Epithelial cell of proximal tubule (primary cell): ENCODE results near the gene UNC45A. TPM values are rescaled to one million over a fixed set of nuclear protein-coding genes. Genes with fewer than 3 reads are reported as not detected.
"Not testable (repeated sequence)": the region's sequence is repeated elsewhere in the genome, so short reads cannot be mapped to it uniquely, and the experiment has no call there.

Experiments used
- DNase-seq: peaks from one replicate; pipeline ENCODE4 v3.0.0-alpha.2; 2011; ENCODE audit warnings: low read depth
- H3K4me3 ChIP-seq: 2 replicates; pipeline ENCODE4 v1.5.1; 2011; ENCODE audit warnings: low read depth, mild to moderate bottlenecking, low read length
- total RNA-seq: library from RNA; depleted of rRNA; stranded (reverse); fragments of >200 nt; gene quantifications from 2 replicates; pipeline ENCODE4 v1.2.3, GENCODE V29; 2015
- TF ChIP-seq, protein P1 (sequence below): conservative IDR thresholded peaks from 2 replicates; pipeline ENCODE4 v1.5.1; 2012; ENCODE audit warnings: low read depth, mild to moderate bottlenecking, low read length

The UNC45A gene
- total RNA-seq, 1 donor from 2014 or later: 30.8 TPM

DNA sequence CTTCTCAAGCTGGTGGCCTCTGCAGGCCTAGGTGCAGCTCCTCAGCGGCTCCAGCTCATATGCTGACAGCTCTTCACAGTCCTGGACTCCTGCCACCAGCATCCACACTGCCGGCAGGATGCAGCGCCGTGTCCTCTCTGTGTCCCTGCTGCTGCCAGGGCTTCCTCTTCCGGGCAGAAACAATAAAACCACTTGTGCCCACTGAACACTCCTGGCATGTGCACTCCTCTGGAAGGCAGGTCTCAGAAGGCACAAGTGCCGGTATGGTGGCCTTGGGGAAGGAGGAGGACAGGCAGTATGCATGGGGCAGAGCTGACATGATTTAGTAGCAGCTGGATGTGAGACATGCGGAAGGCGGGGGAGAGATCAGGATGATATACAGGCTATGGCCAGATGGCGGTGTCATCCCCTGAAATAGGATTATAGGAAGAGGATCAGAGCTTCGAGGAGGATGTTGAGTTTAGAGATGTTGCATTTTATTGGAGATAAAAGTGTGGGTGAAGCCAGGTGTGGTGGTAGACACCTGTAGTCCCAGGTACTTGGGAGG lies 39.4 kb upstream of the UNC45A start:
- no peak overlapping the region for H3K4me3 ChIP-seq
- DNase-seq: no peak
- TF ChIP-seq, protein P1, sequence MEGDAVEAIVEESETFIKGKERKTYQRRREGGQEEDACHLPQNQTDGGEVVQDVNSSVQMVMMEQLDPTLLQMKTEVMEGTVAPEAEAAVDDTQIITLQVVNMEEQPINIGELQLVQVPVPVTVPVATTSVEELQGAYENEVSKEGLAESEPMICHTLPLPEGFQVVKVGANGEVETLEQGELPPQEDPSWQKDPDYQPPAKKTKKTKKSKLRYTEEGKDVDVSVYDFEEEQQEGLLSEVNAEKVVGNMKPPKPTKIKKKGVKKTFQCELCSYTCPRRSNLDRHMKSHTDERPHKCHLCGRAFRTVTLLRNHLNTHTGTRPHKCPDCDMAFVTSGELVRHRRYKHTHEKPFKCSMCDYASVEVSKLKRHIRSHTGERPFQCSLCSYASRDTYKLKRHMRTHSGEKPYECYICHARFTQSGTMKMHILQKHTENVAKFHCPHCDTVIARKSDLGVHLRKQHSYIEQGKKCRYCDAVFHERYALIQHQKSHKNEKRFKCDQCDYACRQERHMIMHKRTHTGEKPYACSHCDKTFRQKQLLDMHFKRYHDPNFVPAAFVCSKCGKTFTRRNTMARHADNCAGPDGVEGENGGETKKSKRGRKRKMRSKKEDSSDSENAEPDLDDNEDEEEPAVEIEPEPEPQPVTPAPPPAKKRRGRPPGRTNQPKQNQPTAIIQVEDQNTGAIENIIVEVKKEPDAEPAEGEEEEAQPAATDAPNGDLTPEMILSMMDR: no peak

DNA sequence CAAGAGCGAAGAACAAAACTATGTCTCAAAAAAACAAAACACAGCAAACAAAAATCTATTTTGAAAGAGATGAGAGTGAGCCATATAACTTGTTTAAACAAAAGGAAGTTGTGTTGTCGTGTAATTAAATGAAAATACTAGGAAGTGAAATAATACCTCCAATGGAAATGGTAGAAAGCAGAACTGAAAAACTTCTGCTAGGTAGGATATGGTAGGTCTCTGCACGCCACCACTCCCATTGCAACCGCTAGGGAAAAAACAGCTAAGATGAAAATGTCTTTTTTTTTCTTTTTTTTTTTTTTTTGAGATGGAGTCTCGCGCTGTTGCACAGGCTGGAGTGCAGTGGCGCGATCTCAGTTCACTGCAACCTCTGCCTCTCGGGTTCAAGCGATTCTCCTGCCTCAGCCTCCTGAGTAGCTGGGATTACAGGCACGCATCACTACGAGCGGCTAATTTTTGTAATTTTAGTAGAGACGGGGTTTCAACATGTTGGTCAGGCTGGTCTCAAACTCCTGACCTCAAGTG lies 37.9 kb upstream of the UNC45A start:
- DNase-seq: not testable (repeated sequence)

DNA sequence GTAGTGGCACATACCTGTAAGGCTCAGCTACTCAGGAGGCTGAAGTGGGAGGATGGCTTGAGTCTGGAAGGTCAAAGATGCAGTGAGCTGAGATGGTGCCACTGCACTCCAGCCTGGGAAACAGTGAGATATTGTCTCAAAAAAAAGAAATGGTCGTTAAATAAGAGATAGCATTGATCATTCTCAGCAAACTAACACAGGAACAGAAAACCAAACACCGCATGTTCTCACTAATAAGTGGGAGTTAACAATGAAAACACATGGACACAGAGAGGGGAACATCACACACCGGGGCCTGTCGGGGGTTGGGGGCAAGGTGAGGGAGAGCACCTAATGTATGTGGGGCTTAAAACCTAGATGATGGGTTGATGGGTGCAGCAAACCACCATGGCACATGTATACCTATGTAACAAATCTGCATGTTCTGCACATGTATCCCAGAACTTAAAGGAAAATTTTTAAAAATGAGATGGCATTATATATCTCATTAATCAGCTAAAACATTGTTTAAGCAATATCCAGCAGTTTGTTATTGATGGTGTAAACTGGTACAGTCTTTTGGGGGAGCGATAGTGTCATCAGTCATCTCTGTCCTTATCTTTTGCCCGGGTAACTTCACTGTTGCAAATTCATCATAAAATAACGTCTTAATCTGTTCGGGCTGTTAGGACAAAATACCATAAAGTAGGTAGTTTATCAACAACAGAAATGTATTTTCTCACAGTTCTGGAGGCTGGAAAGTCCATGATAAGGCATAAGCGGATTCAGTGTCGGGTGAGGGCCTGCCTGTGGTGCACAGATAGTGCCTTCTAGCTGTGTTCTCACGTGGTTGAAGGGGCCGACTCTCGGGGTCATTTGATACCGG lies 33.7 kb upstream of the UNC45A start:
- H3K4me3 ChIP-seq: peak overlapping the region; percentile 80
- DNase-seq: no peak
- TF ChIP-seq, protein P1: no peak

More for the DNA sequence above, 37.9 kb upstream of the UNC45A start:
- H3K4me3 ChIP-seq: not testable (repeated sequence)

DNA sequence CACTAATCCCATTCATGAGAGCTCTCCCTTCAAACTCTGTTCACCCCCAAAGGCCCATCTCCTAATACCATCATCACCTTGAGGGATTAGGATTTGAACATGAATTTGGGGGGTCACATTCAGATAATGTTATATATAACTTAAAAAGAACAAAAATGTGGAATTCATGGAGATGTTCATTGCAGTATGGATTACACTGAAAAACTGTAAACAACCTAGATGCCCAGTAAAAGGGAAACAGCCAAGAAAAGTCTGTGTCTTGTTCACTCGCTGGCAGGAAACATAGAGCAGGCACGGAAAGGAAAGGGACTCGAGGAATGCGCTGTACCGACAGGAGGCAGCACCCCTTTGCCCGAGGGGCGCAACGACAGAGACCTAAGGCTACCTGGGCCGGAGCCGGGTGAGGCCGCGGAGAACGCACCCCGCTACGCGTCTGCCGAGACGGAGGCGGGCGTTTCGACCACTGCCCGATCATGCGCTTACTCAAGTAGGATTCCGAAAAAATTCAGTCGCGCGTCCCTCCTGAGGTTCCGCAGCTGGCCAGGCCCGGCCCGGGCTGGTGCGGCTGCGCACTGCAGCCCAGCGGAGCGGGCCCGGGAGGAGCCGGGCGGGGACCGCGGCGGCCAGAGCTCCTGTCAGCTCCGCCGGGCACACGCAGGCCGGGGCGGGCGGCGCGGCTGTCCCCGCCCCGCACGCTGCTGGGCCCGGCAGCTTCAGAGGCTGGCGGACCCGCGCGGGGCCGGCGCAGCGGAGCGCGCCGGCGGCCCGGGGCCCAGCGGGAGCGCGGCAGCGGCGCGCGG lies 32.8 kb upstream of the UNC45A start:
- TF ChIP-seq, protein P1: peak; percentile 80
- H3K4me3 ChIP-seq: peak overlapping the region; percentile 81
- peak; percentile 25 for DNase-seq

DNA sequence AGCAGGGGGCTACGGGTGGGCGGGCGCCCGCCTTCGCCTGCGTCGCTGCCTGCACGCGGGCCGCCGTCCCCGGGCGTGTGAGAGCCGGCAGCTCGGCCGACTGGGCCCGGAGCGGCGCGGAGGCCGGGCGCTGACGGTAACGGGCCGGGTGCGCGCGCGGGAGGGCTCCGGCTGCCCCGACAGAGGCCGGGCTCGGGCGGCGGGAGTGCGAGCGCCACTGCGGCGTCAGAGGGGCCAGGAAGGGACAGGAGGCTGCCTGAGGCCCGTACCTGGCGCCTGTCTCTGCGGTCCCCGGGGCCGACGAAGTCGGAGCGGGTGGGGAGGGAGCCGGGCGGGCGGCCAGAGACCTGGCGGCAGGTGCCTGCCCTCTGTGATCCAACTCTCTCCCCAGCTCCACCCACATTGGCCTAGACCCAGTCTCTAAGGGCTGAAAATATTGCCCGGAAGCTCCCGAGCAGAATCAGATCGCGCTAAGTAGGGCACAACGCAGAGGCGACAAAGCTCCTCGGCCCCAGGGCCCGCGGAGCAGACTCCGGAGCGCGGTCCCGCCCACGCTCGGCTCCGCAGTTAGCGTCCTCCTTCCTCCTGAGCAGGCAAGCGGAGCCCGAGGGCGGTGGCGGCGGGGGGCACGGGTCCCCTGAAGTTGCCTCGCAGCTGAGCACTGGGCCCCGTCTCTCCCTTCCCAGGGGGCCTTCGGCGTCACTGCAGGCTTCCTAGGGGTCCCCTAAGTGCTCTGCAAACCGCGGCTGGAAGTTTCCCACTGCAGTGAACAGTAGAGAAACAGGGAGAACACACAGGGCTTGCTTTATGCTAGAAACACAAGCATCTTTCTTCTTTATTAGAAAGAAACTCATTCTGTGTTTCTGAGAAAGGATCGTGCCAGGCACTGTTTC lies 32.0 kb upstream of the UNC45A start, which contains the start of gene MAN2A2:
MAN2A2 (plus strand) TSS at position 463 of the 893 bp plus-strand sequence. CDS start 906 bp downstream, outside the sequence.
- H3K4me3 ChIP-seq: peak within 1 kb of the TSS; percentile 81
- TF ChIP-seq, protein P1: no peak
- DNase-seq: no peak

DNA sequence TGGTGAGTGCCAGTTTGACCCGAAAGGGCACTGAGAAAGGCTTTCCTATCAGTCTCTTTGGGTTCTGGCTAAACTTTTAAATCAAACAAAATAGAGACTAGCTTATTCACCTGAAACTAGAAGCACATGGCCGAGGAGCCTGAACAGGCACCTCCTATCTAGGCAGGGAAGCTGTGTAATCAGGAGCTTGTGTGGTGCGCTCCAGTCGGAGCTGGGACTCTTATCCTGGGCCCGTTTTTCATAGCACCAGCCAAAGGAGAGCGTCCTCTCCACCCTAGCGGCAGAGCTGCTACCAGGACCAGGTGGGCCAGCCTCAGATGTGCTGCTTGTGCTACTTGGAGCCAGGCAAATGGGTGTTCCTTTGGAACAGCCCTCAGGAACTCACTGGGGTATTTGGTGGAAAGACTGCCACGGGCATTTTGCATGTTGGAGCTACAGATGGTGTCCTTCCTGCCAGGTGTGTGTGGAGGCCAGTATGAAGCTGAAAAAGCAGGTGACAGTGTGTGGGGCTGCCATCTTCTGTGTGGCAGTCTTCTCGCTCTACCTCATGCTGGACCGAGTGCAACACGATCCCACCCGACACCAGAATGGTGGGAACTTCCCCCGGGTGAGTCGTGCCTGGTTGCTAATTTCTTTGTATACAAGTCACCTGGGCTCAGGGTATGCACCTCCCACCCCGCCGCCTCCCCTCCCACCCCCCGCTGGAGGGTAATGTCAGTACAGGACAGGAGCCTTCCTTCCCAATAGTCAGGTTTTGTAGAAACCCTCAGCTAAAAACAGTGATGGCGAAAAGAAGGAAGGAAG lies 31.1 kb upstream of the UNC45A start:
- H3K4me3 ChIP-seq: peak overlapping the region; percentile 81
- TF ChIP-seq, protein P1: peak; percentile 20
- no peak for DNase-seq
